WTC11 (cell line): ENCODE results near the gene PDE11A. TPM values are rescaled to one million over a fixed set of nuclear protein-coding genes. Genes with fewer than 3 reads are reported as not detected.
A peak's percentile ranks its signal among the peaks of the same experiment; 100 is the strongest.

Source experiments
- ATAC-seq: fragments of 200-7000 bp; cut with Tn5 transposase; 2 replicates; pipeline ENCODE4 v1.10.0; 2021; ENCODE audit warnings: mild to moderate bottlenecking, moderate library complexity
- CTCF ChIA-PET: fragments of 300-600 bp; sonication (Branson Sonifier 250); formaldehyde crosslinking; loops from one replicate; lab custom pipeline; 2021; ENCODE audit warnings: antibody characterized with exemption; lab: Charles Lee
- POLR2A ChIA-PET: fragments of 350-600 bp; sonication (Branson Sonifier 250); formaldehyde crosslinking; loops from one replicate; lab custom pipeline; 2021; ENCODE audit warnings: antibody characterized with exemption; lab: Charles Lee
- DNase-seq: peaks from one replicate; pipeline ENCODE4 v3.0.0; 2021; ENCODE audit warnings: low spot score
- H3K27ac Mint-ChIP-seq: 2 replicates; pipeline ENCODE4 v1.8.0; 2021; ENCODE audit warnings: mixed read lengths
- H3K27me3 Mint-ChIP-seq: 2 replicates; pipeline ENCODE4 v1.8.0; 2021; ENCODE audit warnings: low read depth, mild to moderate bottlenecking, moderate library complexity, mixed read lengths
- H3K36me3 Mint-ChIP-seq: 2 replicates; pipeline ENCODE4 v1.8.0; 2021; ENCODE audit warnings: mixed read lengths
- H3K4me1 Mint-ChIP-seq: 2 replicates; pipeline ENCODE4 v1.8.0; 2022; ENCODE audit warnings: mixed read lengths
- H3K4me3 Mint-ChIP-seq: 2 replicates; pipeline ENCODE4 v1.8.0; 2021; ENCODE audit warnings: mild to moderate bottlenecking, moderate library complexity, mixed read lengths
- H3K9me3 Mint-ChIP-seq: 2 replicates; pipeline ENCODE4 v1.8.0; 2021; ENCODE audit warnings: mixed read lengths
- CBFB ChIP-seq: sonication (generic); formaldehyde crosslinking; IDR thresholded peaks from 2 replicates; pipeline ENCODE4 v1.8.1; 2022; ENCODE audit warnings: mild to moderate bottlenecking, low read depth, missing genetic modification reagents
- ELF4 ChIP-seq: sonication (generic); formaldehyde crosslinking; IDR thresholded peaks from 2 replicates; pipeline ENCODE4 v1.8.1; 2022; ENCODE audit warnings: low read depth, mild to moderate bottlenecking, moderate library complexity, missing genetic modification reagents
- GABPB1 ChIP-seq: sonication (generic); formaldehyde crosslinking; IDR thresholded peaks from 2 replicates; pipeline ENCODE4 v1.8.1; 2023; ENCODE audit warnings: mild to moderate bottlenecking, missing genetic modification reagents
- HMGA2 ChIP-seq: fragments of 250-450 bp; sonication (Bioruptor Pico); IDR thresholded peaks from 2 replicates; pipeline ENCODE4 v1.4.0; 2021; ENCODE audit warnings: mild to moderate bottlenecking, moderate library complexity
- MYBL2 ChIP-seq: sonication (generic); formaldehyde crosslinking; IDR thresholded peaks from 2 replicates; pipeline ENCODE4 v1.8.1; 2023; ENCODE audit warnings: mild to moderate bottlenecking, moderate library complexity, missing genetic modification reagents
- NR1H2 ChIP-seq: sonication (generic); formaldehyde crosslinking; IDR thresholded peaks from 2 replicates; pipeline ENCODE4 v1.9.0; 2021; ENCODE audit warnings: mild to moderate bottlenecking, moderate library complexity, missing genetic modification reagents
- RORB ChIP-seq: fragments of 250-450 bp; sonication (Bioruptor Pico); IDR thresholded peaks from 2 replicates; pipeline ENCODE4 v1.9.0; 2021; ENCODE audit warnings: mild to moderate bottlenecking
- total RNA-seq: library from RNA; stranded (reverse); gene quantifications from 3 replicates; pipeline ENCODE4 v1.2.3, GENCODE V29; 2021
- TF ChIP-seq, protein P1 (sequence below): sonication (generic); formaldehyde crosslinking; IDR thresholded peaks from 2 replicates; pipeline ENCODE4 v1.8.1; 2022; ENCODE audit warnings: low read depth, missing genetic modification reagents, borderline replicate concordance
- TF ChIP-seq, protein P2 (sequence below): sonication (generic); formaldehyde crosslinking; IDR thresholded peaks from 2 replicates; pipeline ENCODE4 v1.8.0; 2023; ENCODE audit warnings: missing genetic modification reagents, mild to moderate bottlenecking, borderline replicate concordance
- TF ChIP-seq, protein P3 (sequence below): fragments of 250-450 bp; sonication (Bioruptor Pico); IDR thresholded peaks from 2 replicates; pipeline ENCODE4 v1.8.0; 2021; ENCODE audit warnings: mild to moderate bottlenecking
- TF ChIP-seq, protein P4 (sequence below): fragments of 200-600 bp; IDR thresholded peaks from 2 replicates; pipeline ENCODE4 v1.8.0; 2022; ENCODE audit warnings: antibody characterized with exemption

Gene PDE11A
- total RNA-seq, 1 experiment from 2014 or later: 0.13 TPM

DNA sequence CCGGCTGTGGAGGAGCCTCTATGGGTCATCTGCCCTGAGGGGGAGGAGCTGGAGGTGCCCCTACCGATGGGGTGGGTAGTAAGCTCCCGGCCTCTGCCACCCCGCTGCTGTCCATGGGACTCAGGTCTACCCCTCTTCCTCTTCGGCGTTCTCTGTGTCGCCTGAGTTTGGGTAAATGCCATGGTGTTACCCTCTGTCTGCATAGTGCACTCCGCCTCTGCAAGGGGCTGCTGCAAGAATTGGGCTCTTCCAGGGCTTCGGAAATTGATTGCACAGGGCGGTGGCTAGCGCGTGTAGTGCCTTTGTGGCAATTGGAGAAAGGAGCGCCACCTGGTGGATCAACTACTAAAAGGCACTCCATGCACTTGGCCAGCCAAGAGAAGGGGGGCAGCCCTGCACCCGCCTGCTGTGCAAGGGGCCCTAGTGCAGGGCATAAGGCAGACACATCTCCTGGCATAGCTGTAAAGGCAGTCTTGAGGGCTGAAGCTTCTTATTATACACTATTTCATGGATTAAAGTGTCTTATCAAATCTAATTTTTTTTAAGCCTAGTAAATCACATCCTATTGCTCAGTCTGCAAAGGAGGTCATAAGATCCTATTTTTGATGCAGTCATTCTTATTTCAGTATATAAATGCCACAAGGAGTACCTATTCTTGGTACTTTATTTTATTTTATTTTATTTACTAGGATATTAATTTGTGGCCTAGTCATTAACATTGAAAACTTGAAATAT lies 308.9 kb downstream of the PDE11A start (continued):
- TF ChIP-seq GABPB1 (CRISPR knock-in tag): peak; percentile 43; the same call in 1 of the 2 replicates

DNA sequence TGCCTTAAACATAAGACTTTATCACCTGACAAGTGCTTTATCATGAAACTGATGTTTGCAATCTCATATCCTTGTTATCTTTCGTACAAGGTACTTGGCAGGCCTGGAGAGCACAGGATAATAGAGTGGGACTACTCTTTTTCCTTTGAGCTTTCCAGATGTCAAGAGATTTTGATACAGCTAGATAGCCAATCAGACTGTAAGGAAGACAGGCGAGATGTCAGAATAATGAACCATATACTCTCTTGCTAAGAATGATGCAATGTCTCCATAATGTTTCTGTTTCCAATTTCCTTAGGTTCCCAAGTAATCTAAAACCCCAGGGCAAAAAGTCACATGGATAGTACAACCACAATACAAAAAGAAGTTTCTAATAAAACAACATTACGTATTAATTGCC lies 313.1 kb downstream of the PDE11A start:
- Mint-ChIP-seq H3K27me3 (peaks cover 69% of the 10 kb centered on the region), H3K9me3 (no peaks in the 10 kb centered on the region), H3K4me1 (peaks cover 28% of the 10 kb centered on the region), H3K27ac (no peak overlapping the region), H3K4me3 (no peak overlapping the region), H3K36me3 (no peaks in the 10 kb centered on the region)
- TF ChIP-seq NR1H2 (no peak), HMGA2 (no peak)
- TF ChIP-seq, protein P1, sequence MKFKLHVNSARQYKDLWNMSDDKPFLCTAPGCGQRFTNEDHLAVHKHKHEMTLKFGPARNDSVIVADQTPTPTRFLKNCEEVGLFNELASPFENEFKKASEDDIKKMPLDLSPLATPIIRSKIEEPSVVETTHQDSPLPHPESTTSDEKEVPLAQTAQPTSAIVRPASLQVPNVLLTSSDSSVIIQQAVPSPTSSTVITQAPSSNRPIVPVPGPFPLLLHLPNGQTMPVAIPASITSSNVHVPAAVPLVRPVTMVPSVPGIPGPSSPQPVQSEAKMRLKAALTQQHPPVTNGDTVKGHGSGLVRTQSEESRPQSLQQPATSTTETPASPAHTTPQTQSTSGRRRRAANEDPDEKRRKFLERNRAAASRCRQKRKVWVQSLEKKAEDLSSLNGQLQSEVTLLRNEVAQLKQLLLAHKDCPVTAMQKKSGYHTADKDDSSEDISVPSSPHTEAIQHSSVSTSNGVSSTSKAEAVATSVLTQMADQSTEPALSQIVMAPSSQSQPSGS (CRISPR knock-in tag): no peak
- ATAC-seq (no peak), DNase-seq (no peak)
- CTCF ChIA-PET: interaction anchor here (1.0 kb wide), 1 partner anchor 125 kb away, joined by 3 read pairs; no protein-coding TSS in a partner anchor
- POLR2A ChIA-PET: no interaction called here

DNA sequence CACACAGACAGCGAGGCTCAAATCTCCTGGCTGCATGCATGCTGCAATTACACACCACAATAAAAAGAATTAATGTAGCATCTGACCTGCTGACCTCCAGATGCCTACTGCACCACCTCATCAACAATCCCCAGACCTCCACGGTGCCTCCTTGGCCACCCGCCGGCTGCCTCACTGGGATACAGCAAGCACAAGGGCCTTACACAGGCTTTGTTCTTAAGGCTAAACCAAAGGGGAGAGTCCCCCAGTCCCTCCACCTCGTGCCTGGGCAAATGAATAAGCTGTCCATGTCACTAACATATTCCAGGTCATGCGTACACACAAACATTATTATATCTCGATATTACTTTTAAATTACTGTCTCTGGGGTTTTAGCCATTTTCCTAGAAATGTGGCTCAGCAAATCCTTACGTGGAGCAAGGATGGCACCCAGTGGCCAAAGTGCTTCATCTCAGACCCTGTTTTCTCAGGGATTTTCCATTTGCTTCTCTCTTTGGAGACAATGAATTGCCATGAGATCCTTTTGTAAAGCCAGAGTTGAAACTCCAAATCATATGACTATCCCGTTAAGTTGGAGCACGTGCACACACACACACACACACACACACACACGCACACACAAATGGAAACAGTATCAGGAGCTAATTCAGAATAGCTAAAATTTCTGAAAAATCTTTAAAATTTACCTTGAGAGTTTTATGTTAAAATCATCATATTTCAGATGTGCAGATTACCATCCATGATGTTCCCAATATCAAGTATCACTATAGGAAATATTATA lies 313.8 kb downstream of the PDE11A start:
- H3K4me3 Mint-ChIP-seq: no peak overlapping the region
- H3K36me3 Mint-ChIP-seq: no peaks in the 10 kb centered on the region
- TF ChIP-seq RORB (CRISPR knock-in tag) (no peak), ELF4 (CRISPR knock-in tag) (no peak), MYBL2 (CRISPR knock-in tag) (no peak), CBFB (no peak)
- TF ChIP-seq, protein P2, sequence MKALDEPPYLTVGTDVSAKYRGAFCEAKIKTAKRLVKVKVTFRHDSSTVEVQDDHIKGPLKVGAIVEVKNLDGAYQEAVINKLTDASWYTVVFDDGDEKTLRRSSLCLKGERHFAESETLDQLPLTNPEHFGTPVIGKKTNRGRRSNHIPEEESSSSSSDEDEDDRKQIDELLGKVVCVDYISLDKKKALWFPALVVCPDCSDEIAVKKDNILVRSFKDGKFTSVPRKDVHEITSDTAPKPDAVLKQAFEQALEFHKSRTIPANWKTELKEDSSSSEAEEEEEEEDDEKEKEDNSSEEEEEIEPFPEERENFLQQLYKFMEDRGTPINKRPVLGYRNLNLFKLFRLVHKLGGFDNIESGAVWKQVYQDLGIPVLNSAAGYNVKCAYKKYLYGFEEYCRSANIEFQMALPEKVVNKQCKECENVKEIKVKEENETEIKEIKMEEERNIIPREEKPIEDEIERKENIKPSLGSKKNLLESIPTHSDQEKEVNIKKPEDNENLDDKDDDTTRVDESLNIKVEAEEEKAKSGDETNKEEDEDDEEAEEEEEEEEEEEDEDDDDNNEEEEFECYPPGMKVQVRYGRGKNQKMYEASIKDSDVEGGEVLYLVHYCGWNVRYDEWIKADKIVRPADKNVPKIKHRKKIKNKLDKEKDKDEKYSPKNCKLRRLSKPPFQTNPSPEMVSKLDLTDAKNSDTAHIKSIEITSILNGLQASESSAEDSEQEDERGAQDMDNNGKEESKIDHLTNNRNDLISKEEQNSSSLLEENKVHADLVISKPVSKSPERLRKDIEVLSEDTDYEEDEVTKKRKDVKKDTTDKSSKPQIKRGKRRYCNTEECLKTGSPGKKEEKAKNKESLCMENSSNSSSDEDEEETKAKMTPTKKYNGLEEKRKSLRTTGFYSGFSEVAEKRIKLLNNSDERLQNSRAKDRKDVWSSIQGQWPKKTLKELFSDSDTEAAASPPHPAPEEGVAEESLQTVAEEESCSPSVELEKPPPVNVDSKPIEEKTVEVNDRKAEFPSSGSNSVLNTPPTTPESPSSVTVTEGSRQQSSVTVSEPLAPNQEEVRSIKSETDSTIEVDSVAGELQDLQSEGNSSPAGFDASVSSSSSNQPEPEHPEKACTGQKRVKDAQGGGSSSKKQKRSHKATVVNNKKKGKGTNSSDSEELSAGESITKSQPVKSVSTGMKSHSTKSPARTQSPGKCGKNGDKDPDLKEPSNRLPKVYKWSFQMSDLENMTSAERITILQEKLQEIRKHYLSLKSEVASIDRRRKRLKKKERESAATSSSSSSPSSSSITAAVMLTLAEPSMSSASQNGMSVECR: no peak
- TF ChIP-seq, protein P3, sequence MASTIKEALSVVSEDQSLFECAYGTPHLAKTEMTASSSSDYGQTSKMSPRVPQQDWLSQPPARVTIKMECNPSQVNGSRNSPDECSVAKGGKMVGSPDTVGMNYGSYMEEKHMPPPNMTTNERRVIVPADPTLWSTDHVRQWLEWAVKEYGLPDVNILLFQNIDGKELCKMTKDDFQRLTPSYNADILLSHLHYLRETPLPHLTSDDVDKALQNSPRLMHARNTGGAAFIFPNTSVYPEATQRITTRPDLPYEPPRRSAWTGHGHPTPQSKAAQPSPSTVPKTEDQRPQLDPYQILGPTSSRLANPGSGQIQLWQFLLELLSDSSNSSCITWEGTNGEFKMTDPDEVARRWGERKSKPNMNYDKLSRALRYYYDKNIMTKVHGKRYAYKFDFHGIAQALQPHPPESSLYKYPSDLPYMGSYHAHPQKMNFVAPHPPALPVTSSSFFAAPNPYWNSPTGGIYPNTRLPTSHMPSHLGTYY (CRISPR knock-in tag): no peak
- TF ChIP-seq, protein P4, sequence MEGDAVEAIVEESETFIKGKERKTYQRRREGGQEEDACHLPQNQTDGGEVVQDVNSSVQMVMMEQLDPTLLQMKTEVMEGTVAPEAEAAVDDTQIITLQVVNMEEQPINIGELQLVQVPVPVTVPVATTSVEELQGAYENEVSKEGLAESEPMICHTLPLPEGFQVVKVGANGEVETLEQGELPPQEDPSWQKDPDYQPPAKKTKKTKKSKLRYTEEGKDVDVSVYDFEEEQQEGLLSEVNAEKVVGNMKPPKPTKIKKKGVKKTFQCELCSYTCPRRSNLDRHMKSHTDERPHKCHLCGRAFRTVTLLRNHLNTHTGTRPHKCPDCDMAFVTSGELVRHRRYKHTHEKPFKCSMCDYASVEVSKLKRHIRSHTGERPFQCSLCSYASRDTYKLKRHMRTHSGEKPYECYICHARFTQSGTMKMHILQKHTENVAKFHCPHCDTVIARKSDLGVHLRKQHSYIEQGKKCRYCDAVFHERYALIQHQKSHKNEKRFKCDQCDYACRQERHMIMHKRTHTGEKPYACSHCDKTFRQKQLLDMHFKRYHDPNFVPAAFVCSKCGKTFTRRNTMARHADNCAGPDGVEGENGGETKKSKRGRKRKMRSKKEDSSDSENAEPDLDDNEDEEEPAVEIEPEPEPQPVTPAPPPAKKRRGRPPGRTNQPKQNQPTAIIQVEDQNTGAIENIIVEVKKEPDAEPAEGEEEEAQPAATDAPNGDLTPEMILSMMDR: peak; percentile 19; the same call in 1 of the 2 replicates
- no peak overlapping the region for H3K27ac Mint-ChIP-seq
- CTCF ChIA-PET: interaction anchor here (0.7 to 1.0 kb wide), 8 partner anchors 9 to 594 kb away, joined by 3 to 8 read pairs (median 3); no protein-coding TSS in a partner anchor
- H3K4me1 Mint-ChIP-seq: peaks cover 34% of the 10 kb centered on the region
- DNase-seq (peak; percentile 42), ATAC-seq (peak; percentile 51)
- H3K27me3 Mint-ChIP-seq: peaks cover 75% of the 10 kb centered on the region
- no peaks in the 10 kb centered on the region for H3K9me3 Mint-ChIP-seq
- POLR2A ChIA-PET: no interaction called here
